ENCODE measurements around the gene HPSE. TPM values are rescaled to one million over a fixed set of nuclear protein-coding genes. Genes with fewer than 3 reads are reported as not detected.
"Not testable (repeated sequence)": the region's sequence is repeated elsewhere in the genome, so short reads cannot be mapped to it uniquely, and the experiment has no call there.

HPSE gene
- total RNA-seq, 1 experiment from 2014 or later: 5.1 TPM

- TF ChIP-seq CTCF (IDR thresholded peaks at IDR 0.05; ENCODE audit: unreplicated experiment): no peak
- intact Hi-C loops (cut with micrococcal nuclease; ENCODE audit: unreplicated experiment): loop anchor here (5.0 kb wide), 2 partner anchors 209 to 429 kb away; no protein-coding TSS in a partner anchor
- no peak overlapping the region for H3K27ac Mint-ChIP-seq (ENCODE audit: unreplicated experiment)
- BruUV-seq (replicated peaks): no TSS peak
- peaks cover 20% of the 10 kb centered on the region for H3K36me3 Mint-ChIP-seq (ENCODE audit: insufficient read depth, unreplicated experiment)
- CTCF ChIA-PET: interaction anchor here (0.5 kb wide), 1 partner anchor 379 kb away, joined by 5 read pairs; no protein-coding TSS in a partner anchor
- H3K4me3 Mint-ChIP-seq (ENCODE audit: low read depth, unreplicated experiment): no peak overlapping the region
- H3K4me1 Mint-ChIP-seq (ENCODE audit: low read depth, unreplicated experiment): peaks cover 21% of the 10 kb centered on the region
- no peak for DNase-seq
- no peaks in the 10 kb centered on the region for H3K9me3 Mint-ChIP-seq (ENCODE audit: low read depth, unreplicated experiment)
- no peaks in the 10 kb centered on the region for H3K27me3 Mint-ChIP-seq (ENCODE audit: unreplicated experiment)
Measured at GRCh38 chr4:83281307-83281706, 53.3 kb downstream of the HPSE start.

DNA sequence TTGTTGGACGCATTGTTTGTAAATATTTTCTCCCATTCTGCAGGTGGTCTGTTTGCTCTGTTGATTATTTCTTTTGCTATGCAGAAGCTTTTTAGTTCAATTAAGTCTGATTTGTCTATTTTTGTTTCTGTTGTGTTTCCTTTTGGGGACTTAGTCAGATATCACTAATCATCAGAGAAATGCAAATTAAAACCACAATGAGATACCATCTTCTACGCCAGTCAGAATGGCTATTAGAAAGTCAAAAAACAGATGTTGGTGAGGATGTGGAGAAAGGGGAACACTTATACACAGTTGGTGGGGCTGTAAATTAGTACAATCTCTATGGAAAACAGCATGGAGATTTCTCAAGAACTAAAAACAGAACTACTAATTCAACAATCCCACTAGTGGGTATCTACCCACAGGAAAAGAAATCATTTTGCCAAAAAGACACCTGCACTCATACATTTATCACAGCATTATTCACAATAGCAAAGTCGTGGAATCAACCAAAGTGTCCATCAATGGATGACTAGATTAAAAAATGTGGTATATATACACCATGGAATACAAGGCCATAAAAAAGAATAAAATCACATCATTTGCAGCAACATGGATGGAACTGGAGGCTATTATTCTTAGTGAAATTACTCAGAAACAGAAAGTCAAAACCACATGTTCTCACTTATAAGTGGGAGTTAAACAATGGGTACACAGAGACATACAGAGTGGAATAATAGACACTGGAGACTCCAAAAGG lies 58.2 kb downstream of the HPSE start:
- no TSS peak for BruUV-seq (replicated peaks)
- no peak overlapping the region for H3K27ac Mint-ChIP-seq (ENCODE audit: unreplicated experiment)
- CTCF ChIA-PET: no interaction called here
- DNase-seq: no peak
- peaks cover 4% of the 10 kb centered on the region for H3K4me1 Mint-ChIP-seq (ENCODE audit: low read depth, unreplicated experiment)
- no peak overlapping the region for H3K4me3 Mint-ChIP-seq (ENCODE audit: low read depth, unreplicated experiment)
- H3K27me3 Mint-ChIP-seq (ENCODE audit: unreplicated experiment): no peaks in the 10 kb centered on the region
- TF ChIP-seq CTCF (IDR thresholded peaks at IDR 0.05; ENCODE audit: unreplicated experiment): no peak
- H3K9me3 Mint-ChIP-seq (ENCODE audit: low read depth, unreplicated experiment): no peaks in the 10 kb centered on the region
- peaks cover 5% of the 10 kb centered on the region for H3K36me3 Mint-ChIP-seq (ENCODE audit: insufficient read depth, unreplicated experiment)
- intact Hi-C loops (cut with micrococcal nuclease; ENCODE audit: unreplicated experiment): no loop called here

DNA sequence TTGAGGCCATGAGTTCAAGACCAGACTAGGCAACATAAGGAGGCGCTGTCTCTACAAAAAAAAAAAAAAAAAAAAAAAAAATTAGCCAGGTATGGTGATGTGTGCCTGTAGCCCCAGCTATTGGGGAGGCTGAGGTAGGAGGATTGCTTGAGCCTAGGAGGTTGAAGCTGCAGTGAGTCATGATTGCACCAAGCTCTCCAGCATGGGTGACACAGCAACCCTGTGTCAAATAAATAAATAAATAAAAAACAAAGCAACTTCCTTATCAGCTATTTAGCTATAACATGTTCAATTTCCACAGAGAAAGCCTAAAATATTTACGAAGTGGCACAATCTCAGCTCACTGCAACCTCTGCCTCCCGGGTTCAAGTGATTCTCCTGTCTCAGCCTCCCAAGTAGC lies 60.7 kb downstream of the HPSE start:
- intact Hi-C loops (cut with micrococcal nuclease; ENCODE audit: unreplicated experiment); H3K36me3 Mint-ChIP-seq (ENCODE audit: insufficient read depth, unreplicated experiment); H3K27ac Mint-ChIP-seq (ENCODE audit: unreplicated experiment); H3K4me3 Mint-ChIP-seq (ENCODE audit: low read depth, unreplicated experiment); H3K9me3 Mint-ChIP-seq (ENCODE audit: low read depth, unreplicated experiment); H3K4me1 Mint-ChIP-seq (ENCODE audit: low read depth, unreplicated experiment); BruUV-seq (replicated peaks); H3K27me3 Mint-ChIP-seq (ENCODE audit: unreplicated experiment); DNase-seq: not testable (repeated sequence)
- CTCF ChIA-PET: interaction anchor here (0.6 to 0.7 kb wide), 2 partner anchors 10 to 13 kb away, joined by 3 read pairs; no protein-coding TSS in a partner anchor

DNA sequence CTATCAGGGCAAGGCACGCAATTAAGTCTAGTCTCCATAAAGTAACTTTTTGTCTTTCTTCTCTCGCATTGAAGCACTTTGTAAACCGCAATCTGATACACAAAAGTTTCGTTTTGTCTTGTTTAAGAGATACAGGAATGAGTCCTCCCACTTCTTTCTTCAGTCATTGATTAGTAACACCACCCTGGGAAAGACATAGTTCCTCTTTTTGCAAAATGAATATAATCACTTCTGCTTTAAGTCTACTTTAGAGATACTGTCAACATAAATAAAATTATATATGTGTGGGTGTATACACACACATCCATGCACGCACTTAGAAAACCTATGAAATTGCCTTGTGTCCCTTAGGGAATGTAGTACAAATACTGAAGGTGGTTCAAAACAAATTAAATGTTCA lies 61.7 kb downstream of the HPSE start:
- H3K9me3 Mint-ChIP-seq (ENCODE audit: low read depth, unreplicated experiment): no peaks in the 10 kb centered on the region
- no peak for TF ChIP-seq CTCF (IDR thresholded peaks at IDR 0.05; ENCODE audit: unreplicated experiment)
- DNase-seq: no peak
- H3K36me3 Mint-ChIP-seq (ENCODE audit: insufficient read depth, unreplicated experiment): peaks cover 5% of the 10 kb centered on the region
- no TSS peak for BruUV-seq (replicated peaks)
- no peaks in the 10 kb centered on the region for H3K4me1 Mint-ChIP-seq (ENCODE audit: low read depth, unreplicated experiment)
- H3K27ac Mint-ChIP-seq (ENCODE audit: unreplicated experiment): no peak overlapping the region
- no peak overlapping the region for H3K4me3 Mint-ChIP-seq (ENCODE audit: low read depth, unreplicated experiment)
- intact Hi-C loops (cut with micrococcal nuclease; ENCODE audit: unreplicated experiment): no loop called here
- CTCF ChIA-PET: no interaction called here
- no peaks in the 10 kb centered on the region for H3K27me3 Mint-ChIP-seq (ENCODE audit: unreplicated experiment)

GRCh38 chr4:83269256-83269655 lies 65.4 kb downstream of the HPSE start:
- no peaks in the 10 kb centered on the region for H3K36me3 Mint-ChIP-seq (ENCODE audit: insufficient read depth, unreplicated experiment)
- CTCF ChIA-PET: no interaction called here
- H3K27me3 Mint-ChIP-seq (ENCODE audit: unreplicated experiment): no peaks in the 10 kb centered on the region
- H3K27ac Mint-ChIP-seq (ENCODE audit: unreplicated experiment): no peak overlapping the region
- H3K4me1 Mint-ChIP-seq (ENCODE audit: low read depth, unreplicated experiment): no peaks in the 10 kb centered on the region
- H3K9me3 Mint-ChIP-seq (ENCODE audit: low read depth, unreplicated experiment): no peaks in the 10 kb centered on the region
- H3K4me3 Mint-ChIP-seq (ENCODE audit: low read depth, unreplicated experiment): no peak overlapping the region
- no TSS peak for BruUV-seq (replicated peaks)
- DNase-seq: no peak
- no peak for TF ChIP-seq CTCF (IDR thresholded peaks at IDR 0.05; ENCODE audit: unreplicated experiment)
- intact Hi-C loops (cut with micrococcal nuclease; ENCODE audit: unreplicated experiment): no loop called here
